Activated CD8-positive, alpha-beta memory T cell treated with anti-CD3 and anti-CD28 coated beads for 1 hour (primary cell): Measurements from ENCODE around the gene DDX1.
"Not testable (repeated sequence)": the region's sequence is repeated elsewhere in the genome, so short reads cannot be mapped to it uniquely, and the experiment has no call there.

Source experiments
- DNase-seq, 2 donors: peaks; one replicate each; pipeline ENCODE4 v3.0.0-alpha.2; 2020; ENCODE audit warnings: low read depth in 1 of 2; ENCODE audit errors: extremely low read depth in 1 of 2

DDX1 gene

GRCh38 chr2:15591692-15592463 lies at the start of gene DDX1:
Gene DDX1, plus strand, starts transcription at chr2:15591868. Its CDS starts 66 bp downstream, at chr2:15591934.
- DNase-seq: peak; percentile 55 to 78

- not testable (repeated sequence) for DNase-seq
Measured at GRCh38 chr2:15542269-15542668, 49.4 kb upstream of the DDX1 start.

- no peak for DNase-seq
Measured at GRCh38 chr2:15543053-15543452, 48.6 kb upstream of the DDX1 start.

GRCh38 chr2:15543541-15543940 lies 48.1 kb upstream of the DDX1 start:
- no peak for DNase-seq

GRCh38 chr2:15544227-15544626 lies 47.4 kb upstream of the DDX1 start:
- DNase-seq: no peak

GRCh38 chr2:15546297-15547098 lies 45.2 kb upstream of the DDX1 start:
- no peak for DNase-seq

GRCh38 chr2:15547115-15547876 lies 44.4 kb upstream of the DDX1 start:
- no peak for DNase-seq

GRCh38 chr2:15548974-15549373 lies 42.7 kb upstream of the DDX1 start:
- no peak for DNase-seq

GRCh38 chr2:15553519-15553918 lies 38.1 kb upstream of the DDX1 start:
- DNase-seq: no peak

GRCh38 chr2:15553951-15554350 lies 37.7 kb upstream of the DDX1 start:
- DNase-seq: no peak

- DNase-seq: no peak
Measured at GRCh38 chr2:15554525-15555218, 37.0 kb upstream of the DDX1 start.

- no peak for DNase-seq
Measured at GRCh38 chr2:15555760-15556193, 35.9 kb upstream of the DDX1 start.

GRCh38 chr2:15556311-15556930 lies 35.2 kb upstream of the DDX1 start:
- DNase-seq: no peak

- no peak for DNase-seq
Measured at GRCh38 chr2:15557887-15558311, 33.8 kb upstream of the DDX1 start.

GRCh38 chr2:15559379-15560139 lies 32.1 kb upstream of the DDX1 start:
- no peak for DNase-seq

GRCh38 chr2:15560140-15560987 lies 31.3 kb upstream of the DDX1 start:
- no peak for DNase-seq

- peak; percentile 32 to 55 for DNase-seq
Measured at GRCh38 chr2:15560988-15561573, 30.6 kb upstream of the DDX1 start, which contains the start of gene NBAS. Gene NBAS, minus strand, starts transcription at chr2:15561334. Its CDS starts 30 bp downstream, at chr2:15561304.
